Breast epithelium (tissue), 3 donors: ENCODE results near the gene C1orf87.

Experiments
- CTCF ChIP-seq, 3 donors: fragments of 450-650 bp; IDR thresholded peaks; one replicate each; pipeline ENCODE4 v1.5.1; 2016 to 2017; ENCODE audit warnings: antibody characterized with exemption in 3 of 3, mild to moderate bottlenecking in 3 of 3, moderate library complexity in 3 of 3
- POLR2A ChIP-seq: fragments of 450-650 bp; IDR thresholded peaks from one replicate; pipeline ENCODE4 v1.6.1; 2016; ENCODE audit warnings: antibody characterized with exemption, mild to moderate bottlenecking, moderate library complexity
- POLR2AphosphoS5 ChIP-seq, 3 donors: sonication (generic); formaldehyde crosslinking; IDR thresholded peaks; one replicate each; pipeline ENCODE4 v1.6.1; 2017; ENCODE audit warnings: antibody characterized with exemption in 3 of 3

- TF ChIP-seq POLR2A (no peak), CTCF (IDR thresholded peaks at IDR 0.05) (no peak), POLR2AphosphoS5 (IDR thresholded peaks at IDR 0.05) (no peak)
Observed at GRCh38 chr1:60059468-60059867, 14.1 kb downstream of the C1orf87 start.
